ENCODE data around the gene ETF1.

GRCh38 chr5:138466125-138466899 lies 76.7 kb downstream of the ETF1 start:
- TF ChIP-seq POLR2A (IDR thresholded peaks at IDR 0.05): no peak
- TF ChIP-seq, protein P1, sequence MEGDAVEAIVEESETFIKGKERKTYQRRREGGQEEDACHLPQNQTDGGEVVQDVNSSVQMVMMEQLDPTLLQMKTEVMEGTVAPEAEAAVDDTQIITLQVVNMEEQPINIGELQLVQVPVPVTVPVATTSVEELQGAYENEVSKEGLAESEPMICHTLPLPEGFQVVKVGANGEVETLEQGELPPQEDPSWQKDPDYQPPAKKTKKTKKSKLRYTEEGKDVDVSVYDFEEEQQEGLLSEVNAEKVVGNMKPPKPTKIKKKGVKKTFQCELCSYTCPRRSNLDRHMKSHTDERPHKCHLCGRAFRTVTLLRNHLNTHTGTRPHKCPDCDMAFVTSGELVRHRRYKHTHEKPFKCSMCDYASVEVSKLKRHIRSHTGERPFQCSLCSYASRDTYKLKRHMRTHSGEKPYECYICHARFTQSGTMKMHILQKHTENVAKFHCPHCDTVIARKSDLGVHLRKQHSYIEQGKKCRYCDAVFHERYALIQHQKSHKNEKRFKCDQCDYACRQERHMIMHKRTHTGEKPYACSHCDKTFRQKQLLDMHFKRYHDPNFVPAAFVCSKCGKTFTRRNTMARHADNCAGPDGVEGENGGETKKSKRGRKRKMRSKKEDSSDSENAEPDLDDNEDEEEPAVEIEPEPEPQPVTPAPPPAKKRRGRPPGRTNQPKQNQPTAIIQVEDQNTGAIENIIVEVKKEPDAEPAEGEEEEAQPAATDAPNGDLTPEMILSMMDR (IDR thresholded peaks at IDR 0.05): no peak

Measured in vagina (tissue), 2 donors.